Measurements from ENCODE around the gene SIN3B.

GRCh38 chr19:16892436-16892835, 63.2 kb downstream of the SIN3B start:
- TF ChIP-seq GATA4 (IDR thresholded peaks at IDR 0.05; ENCODE audit: borderline replicate concordance, low read depth) (no peak), ZNF691 (CRISPR knock-in tag; IDR thresholded peaks at IDR 0.05; ENCODE audit: borderline replicate concordance, low read depth) (no peak), PHF8 (CRISPR knock-in tag; IDR thresholded peaks at IDR 0.05) (no peak), CBX5 (CRISPR knock-in tag; IDR thresholded peaks at IDR 0.05; ENCODE audit: borderline replicate concordance) (no peak), JUND (CRISPR knock-in tag; IDR thresholded peaks at IDR 0.05) (no peak), TP53 (CRISPR knock-in tag; conservative IDR thresholded peaks at IDR 0.05) (no peak), CTCF (CRISPR knock-in tag; IDR thresholded peaks at IDR 0.05) (no peak), RFX5 (IDR thresholded peaks at IDR 0.05; ENCODE audit: low read depth, low read length) (no peak), FOXK1 (CRISPR knock-in tag; IDR thresholded peaks at IDR 0.05; ENCODE audit: borderline replicate concordance, low read depth) (no peak), SOX6 (IDR thresholded peaks at IDR 0.05) (no peak), SOX6 (CRISPR knock-in tag; IDR thresholded peaks at IDR 0.05) (no peak), TOPORS (CRISPR knock-in tag; IDR thresholded peaks at IDR 0.05) (no peak)
